ENCODE data around the gene INPP5A. TPM values are rescaled to one million over a fixed set of nuclear protein-coding genes. Genes with fewer than 3 reads are reported as not detected.
A peak's percentile ranks its signal among the peaks of the same experiment; 100 is the strongest.

The INPP5A gene
- total and polyA plus RNA-seq, 7 donors: 17.6 to 132 (median 100) TPM

DNA sequence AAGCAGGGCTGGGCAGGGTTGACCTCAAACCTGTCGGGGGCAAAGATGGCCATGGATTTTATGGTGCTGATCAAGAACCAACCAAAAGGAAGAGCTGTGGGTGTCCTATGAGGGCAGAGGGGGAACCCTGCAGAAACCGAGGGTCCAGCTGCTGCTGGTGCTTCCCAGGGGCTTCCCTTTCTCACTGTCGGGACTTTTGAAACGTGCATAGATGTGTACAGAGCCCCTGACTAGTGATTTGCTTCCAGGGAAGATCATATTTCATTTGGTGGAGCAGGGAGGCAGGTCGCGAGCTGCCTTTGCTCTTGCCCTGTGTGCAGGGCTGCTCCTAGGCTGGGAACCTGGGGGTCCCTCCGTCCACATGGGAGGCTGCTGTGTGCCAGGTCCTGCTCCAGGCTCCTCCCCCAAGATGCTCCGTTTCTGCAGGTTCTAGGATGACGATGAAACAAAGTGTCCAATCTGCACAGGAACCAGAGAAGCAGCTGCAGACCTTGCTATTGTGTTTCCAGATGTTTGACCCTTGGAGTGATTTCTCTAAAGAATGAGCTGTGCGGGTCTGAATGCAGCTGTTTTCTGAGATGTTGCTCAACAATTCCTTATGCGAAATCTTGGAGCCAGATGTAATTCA, 9.4 kb upstream of the INPP5A start:
- intact Hi-C loops (cut with DNase I): no loop called here
- Histone ChIP-seq H3K27ac (peak overlapping the region; percentile 17 to 49 (median 36)), H3K4me1 (peaks cover 0 to 11% (median 4%) of the 10 kb centered on the region in 4 donors), H3K9me3 (no peaks in the 10 kb centered on the region), H3K36me3 (no peaks in the 10 kb centered on the region), H3K27me3 (no peaks in the 10 kb centered on the region), H3K4me3 (no peak overlapping the region)
- TF ChIP-seq POLR2AphosphoS5 (IDR thresholded peaks at IDR 0.05): peak in 2 of 4 donors; percentile 15 to 28
- TF ChIP-seq EP300 (IDR thresholded peaks at IDR 0.05): no peak
- 32 to 49% methylated on average over 11 of the region's 11 CpGs for WGBS, 2 donors
- peak; percentile 65 for DNase-seq

GRCh38 chr10:132532179-132532578, 5.4 kb upstream of the INPP5A start:
- DNase-seq: no peak
- WGBS, 2 donors: 55 to 84% methylated on average over 6 of the region's 6 CpGs
- no peak overlapping the region for H3K4me3 ChIP-seq
- no peaks in the 10 kb centered on the region for H3K36me3 ChIP-seq
- intact Hi-C loops (cut with DNase I): loop anchor here (10.0 kb wide), 1 partner anchor 547 kb away; the partner anchor contains the start of gene BNIP3
- H3K27me3 ChIP-seq: no peaks in the 10 kb centered on the region
- TF ChIP-seq EP300 (IDR thresholded peaks at IDR 0.05) (no peak), POLR2AphosphoS5 (IDR thresholded peaks at IDR 0.05) (no peak), POLR2A (IDR thresholded peaks at IDR 0.05) (no peak)
- TF ChIP-seq, protein P1, sequence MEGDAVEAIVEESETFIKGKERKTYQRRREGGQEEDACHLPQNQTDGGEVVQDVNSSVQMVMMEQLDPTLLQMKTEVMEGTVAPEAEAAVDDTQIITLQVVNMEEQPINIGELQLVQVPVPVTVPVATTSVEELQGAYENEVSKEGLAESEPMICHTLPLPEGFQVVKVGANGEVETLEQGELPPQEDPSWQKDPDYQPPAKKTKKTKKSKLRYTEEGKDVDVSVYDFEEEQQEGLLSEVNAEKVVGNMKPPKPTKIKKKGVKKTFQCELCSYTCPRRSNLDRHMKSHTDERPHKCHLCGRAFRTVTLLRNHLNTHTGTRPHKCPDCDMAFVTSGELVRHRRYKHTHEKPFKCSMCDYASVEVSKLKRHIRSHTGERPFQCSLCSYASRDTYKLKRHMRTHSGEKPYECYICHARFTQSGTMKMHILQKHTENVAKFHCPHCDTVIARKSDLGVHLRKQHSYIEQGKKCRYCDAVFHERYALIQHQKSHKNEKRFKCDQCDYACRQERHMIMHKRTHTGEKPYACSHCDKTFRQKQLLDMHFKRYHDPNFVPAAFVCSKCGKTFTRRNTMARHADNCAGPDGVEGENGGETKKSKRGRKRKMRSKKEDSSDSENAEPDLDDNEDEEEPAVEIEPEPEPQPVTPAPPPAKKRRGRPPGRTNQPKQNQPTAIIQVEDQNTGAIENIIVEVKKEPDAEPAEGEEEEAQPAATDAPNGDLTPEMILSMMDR (IDR thresholded peaks at IDR 0.05): no peak
- no peaks in the 10 kb centered on the region for H3K9me3 ChIP-seq
- H3K4me1 ChIP-seq: peaks cover 0 to 24% (median 17%) of the 10 kb centered on the region in 4 donors
- no peak overlapping the region for H3K27ac ChIP-seq

DNA sequence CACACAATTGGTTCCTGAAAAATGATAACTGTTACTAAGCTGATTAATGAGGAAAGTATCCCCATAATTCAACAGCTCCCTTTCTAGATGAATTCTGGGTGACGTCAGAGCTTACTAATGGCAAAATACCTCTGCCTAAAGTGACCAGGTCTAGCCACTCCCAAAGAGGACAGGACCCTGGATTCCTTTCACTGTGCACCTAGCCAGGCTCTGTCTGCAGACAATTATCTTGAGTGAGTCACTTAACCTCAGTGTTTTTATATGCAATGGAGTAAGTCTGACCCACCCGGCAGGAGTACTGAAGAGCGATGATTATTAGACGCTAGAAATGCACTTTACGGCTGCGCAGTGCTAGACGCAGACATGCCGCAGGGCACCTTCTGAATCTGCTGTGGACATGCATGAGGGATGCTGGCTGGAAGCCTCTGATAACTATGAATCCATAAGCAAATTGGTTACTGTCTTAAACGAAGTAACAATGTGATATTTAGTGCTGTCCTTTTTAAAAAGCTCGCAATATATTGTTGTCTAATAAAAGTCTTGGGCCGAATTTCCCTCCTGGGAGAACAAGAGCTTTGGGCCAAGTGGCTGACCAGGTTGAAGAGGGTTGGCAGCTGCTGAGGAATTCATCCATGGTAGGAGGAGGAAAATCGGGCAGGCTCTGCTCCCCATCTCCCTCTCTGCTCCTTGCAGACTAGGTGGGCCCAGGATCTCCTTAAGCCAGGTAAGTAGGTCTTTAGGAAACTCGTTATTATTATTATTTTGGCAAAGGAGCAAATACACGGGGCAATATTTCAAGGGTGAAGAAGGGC, 4.6 kb upstream of the INPP5A start:
- Histone ChIP-seq H3K4me3 (no peak overlapping the region), H3K9me3 (no peaks in the 10 kb centered on the region), H3K27ac (no peak overlapping the region), H3K36me3 (no peaks in the 10 kb centered on the region), H3K4me1 (peaks cover 0 to 21% (median 14%) of the 10 kb centered on the region in 4 donors), H3K27me3 (no peaks in the 10 kb centered on the region)
- no peak for TF ChIP-seq POLR2A (IDR thresholded peaks at IDR 0.05)
- TF ChIP-seq, protein P1 (IDR thresholded peaks at IDR 0.05): no peak
- no peak for TF ChIP-seq POLR2AphosphoS5 (IDR thresholded peaks at IDR 0.05)
- intact Hi-C loops (cut with DNase I): loop anchor here (10.0 kb wide), 1 partner anchor 548 kb away; the partner anchor contains the start of gene BNIP3
- 91 to 92% methylated on average over 14 of the region's 14 CpGs for WGBS, 2 donors
- DNase-seq: peak; percentile 43

GRCh38 chr10:132533571-132534260, 3.9 kb upstream of the INPP5A start:
- Histone ChIP-seq H3K27ac (no peak overlapping the region), H3K4me1 (peaks cover 0 to 22% (median 19%) of the 10 kb centered on the region in 4 donors), H3K4me3 (no peak overlapping the region), H3K9me3 (no peaks in the 10 kb centered on the region), H3K27me3 (no peaks in the 10 kb centered on the region), H3K36me3 (no peaks in the 10 kb centered on the region)
- WGBS, 2 donors: 89 to 95% methylated on average over 12 of the region's 12 CpGs
- DNase-seq: peak; percentile 60
- TF ChIP-seq EP300 (IDR thresholded peaks at IDR 0.05) (no peak), POLR2AphosphoS5 (IDR thresholded peaks at IDR 0.05) (no peak), POLR2A (IDR thresholded peaks at IDR 0.05) (no peak)
- TF ChIP-seq, protein P1 (IDR thresholded peaks at IDR 0.05): no peak
- intact Hi-C loops (cut with DNase I): loop anchor here (10.0 kb wide), 1 partner anchor 549 kb away; the partner anchor contains the start of gene BNIP3

Data from sigmoid colon (tissue), 7 donors.